SU-DHL-6 (cell line): ENCODE results near the gene BNC1.

Experiments
- H2AFZ ChIP-seq: fragments of 200-600 bp; sonication (generic); 2 replicates; pipeline ENCODE4 v1.6.1; 2014; ENCODE audit warnings: low read depth, mild to moderate bottlenecking, moderate library complexity, mixed read lengths, antibody characterized with exemption, low read length; ENCODE audit not compliant: severe bottlenecking
- H3F3A ChIP-seq: fragments of 200-600 bp; shearing (Covaris generic); 2 replicates; pipeline ENCODE4 v1.6.0; 2016; ENCODE audit warnings: antibody characterized with exemption, mild to moderate bottlenecking; ENCODE audit not compliant: insufficient read depth
- H3K27ac ChIP-seq: fragments of 200-600 bp; sonication (generic); 2 replicates; pipeline ENCODE4 v1.5.1; 2016; ENCODE audit warnings: low read depth, mild to moderate bottlenecking, low read length, moderate library complexity, mixed read lengths
- H3K27me3 ChIP-seq: fragments of 200-600 bp; sonication (generic), shearing (Covaris generic); 2 replicates; pipeline ENCODE4 v1.6.0; 2014; ENCODE audit warnings: mild to moderate bottlenecking, low read length
- H3K36me3 ChIP-seq: fragments of 200-600 bp; sonication (generic); 2 replicates; pipeline ENCODE4 v1.6.1; 2014; ENCODE audit warnings: mild to moderate bottlenecking, low read length, mixed read lengths
- H3K4me2 ChIP-seq: fragments of 300-600, 200-600 bp; shearing (Covaris generic), sonication (generic); 2 replicates; pipeline ENCODE4 v1.6.0; 2014; ENCODE audit warnings: low read length, low read depth, mild to moderate bottlenecking; ENCODE audit not compliant: poor library complexity, severe bottlenecking
- H3K4me3 ChIP-seq: fragments of 200-600 bp; sonication (generic); 2 replicates; pipeline ENCODE4 v1.5.1; 2014; ENCODE audit warnings: antibody characterized with exemption, low read length, mild to moderate bottlenecking, mixed read lengths; ENCODE audit not compliant: insufficient read depth, poor library complexity, severe bottlenecking
- H3K79me2 ChIP-seq: fragments of 200-600 bp; sonication (generic); 2 replicates; pipeline ENCODE4 v1.6.1; 2014; ENCODE audit warnings: mild to moderate bottlenecking, low read length, moderate library complexity; ENCODE audit not compliant: insufficient read depth
- H3K9ac ChIP-seq: fragments of 200-600 bp; sonication (generic); 2 replicates; pipeline ENCODE4 v1.7.0; 2014; ENCODE audit warnings: mild to moderate bottlenecking, low read length
- H3K9me2 ChIP-seq: fragments of 200-600 bp; sonication (generic); replicated peaks from 2 replicates; pipeline ENCODE4 v1.6.1; 2014; ENCODE audit warnings: low read length; ENCODE audit not compliant: insufficient read depth
- H3K9me3 ChIP-seq: fragments of 200-600 bp; sonication (generic); 2 replicates; pipeline ENCODE4 v1.6.1; 2014; ENCODE audit warnings: low read length, mixed read lengths; ENCODE audit not compliant: insufficient read depth
- H4K20me1 ChIP-seq: fragments of 200-600 bp; sonication (generic); 2 replicates; pipeline ENCODE4 v1.6.1; 2014; ENCODE audit warnings: low read depth, mild to moderate bottlenecking, antibody characterized with exemption, low read length, moderate library complexity, mixed read lengths
- EZH2phosphoT487 ChIP-seq: fragments of 200-600 bp; sonication (generic), shearing (Covaris generic); conservative IDR thresholded peaks from 2 replicates; pipeline ENCODE4 v1.6.1; 2018; ENCODE audit warnings: mild to moderate bottlenecking, antibody characterized with exemption, low read length, moderate library complexity, mixed read lengths
- TF ChIP-seq, protein P1 (sequence below): fragments of 200-600 bp; sonication (generic); IDR thresholded peaks from one replicate; pipeline ENCODE4 v1.5.1; 2017; ENCODE audit warnings: antibody characterized with exemption, mild to moderate bottlenecking, low read length, moderate library complexity; ENCODE audit not compliant: insufficient read depth, poor library complexity, severe bottlenecking

Gene BNC1

GRCh38 chr15:83284559-83285283, at the start of gene BNC1:
TSS of gene BNC1 (minus strand) at chr15:83284664. CDS start at chr15:83284628, 36 bp downstream.
- Histone ChIP-seq H3K4me2 (no peak within 1 kb of the TSS), H4K20me1 (no peaks in the 10 kb centered on the region), H2AFZ (no peak within 1 kb of the TSS), H3F3A (no peaks in the 10 kb centered on the region), H3K9me3 (no peaks in the 10 kb centered on the region), H3K36me3 (no peaks in the 10 kb centered on the region), H3K9ac (no peak within 1 kb of the TSS), H3K79me2 (no peaks in the 10 kb centered on the region), H3K27ac (no peak within 1 kb of the TSS), H3K9me2 (no peaks in the 10 kb centered on the region), H3K27me3 (no peaks in the 10 kb centered on the region), H3K4me3 (no peak within 1 kb of the TSS)
- no peak for TF ChIP-seq EZH2phosphoT487
- TF ChIP-seq, protein P1, sequence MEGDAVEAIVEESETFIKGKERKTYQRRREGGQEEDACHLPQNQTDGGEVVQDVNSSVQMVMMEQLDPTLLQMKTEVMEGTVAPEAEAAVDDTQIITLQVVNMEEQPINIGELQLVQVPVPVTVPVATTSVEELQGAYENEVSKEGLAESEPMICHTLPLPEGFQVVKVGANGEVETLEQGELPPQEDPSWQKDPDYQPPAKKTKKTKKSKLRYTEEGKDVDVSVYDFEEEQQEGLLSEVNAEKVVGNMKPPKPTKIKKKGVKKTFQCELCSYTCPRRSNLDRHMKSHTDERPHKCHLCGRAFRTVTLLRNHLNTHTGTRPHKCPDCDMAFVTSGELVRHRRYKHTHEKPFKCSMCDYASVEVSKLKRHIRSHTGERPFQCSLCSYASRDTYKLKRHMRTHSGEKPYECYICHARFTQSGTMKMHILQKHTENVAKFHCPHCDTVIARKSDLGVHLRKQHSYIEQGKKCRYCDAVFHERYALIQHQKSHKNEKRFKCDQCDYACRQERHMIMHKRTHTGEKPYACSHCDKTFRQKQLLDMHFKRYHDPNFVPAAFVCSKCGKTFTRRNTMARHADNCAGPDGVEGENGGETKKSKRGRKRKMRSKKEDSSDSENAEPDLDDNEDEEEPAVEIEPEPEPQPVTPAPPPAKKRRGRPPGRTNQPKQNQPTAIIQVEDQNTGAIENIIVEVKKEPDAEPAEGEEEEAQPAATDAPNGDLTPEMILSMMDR = no peak

DNA sequence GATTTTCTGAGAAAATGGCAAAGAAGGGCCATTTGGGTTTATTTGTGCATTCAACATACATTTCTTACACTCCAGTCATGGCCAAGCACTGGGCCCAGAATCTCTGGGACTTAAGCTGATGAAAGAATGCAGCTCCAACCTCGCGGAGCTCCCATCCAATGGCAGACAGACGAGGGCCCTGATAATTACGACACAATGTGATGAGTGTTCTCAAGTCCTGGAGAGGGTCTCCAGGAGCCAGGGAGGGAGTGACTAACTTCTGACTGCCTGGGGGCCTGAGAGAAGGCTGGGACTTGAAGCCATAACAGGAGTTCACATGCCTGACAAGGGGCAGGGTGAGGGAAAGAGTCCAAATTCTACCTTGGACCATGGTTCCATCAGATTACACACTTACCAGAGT, 42.6 kb upstream of the BNC1 start:
- no peak overlapping the region for H3K4me3 ChIP-seq
- no peaks in the 10 kb centered on the region for H3K36me3 ChIP-seq
- TF ChIP-seq, protein P1 = no peak
- no peak for TF ChIP-seq EZH2phosphoT487
- no peaks in the 10 kb centered on the region for H4K20me1 ChIP-seq
- no peak overlapping the region for H3K9ac ChIP-seq
- H3F3A ChIP-seq = no peaks in the 10 kb centered on the region
- H3K27ac ChIP-seq = no peak overlapping the region
- no peaks in the 10 kb centered on the region for H3K79me2 ChIP-seq
- H3K4me2 ChIP-seq = no peak overlapping the region
- no peaks in the 10 kb centered on the region for H3K9me3 ChIP-seq
- no peaks in the 10 kb centered on the region for H3K9me2 ChIP-seq
- H3K27me3 ChIP-seq = no peaks in the 10 kb centered on the region
- H2AFZ ChIP-seq = no peak overlapping the region

- no peak overlapping the region for H2AFZ ChIP-seq
- H3K4me2 ChIP-seq = no peak overlapping the region
- H3K36me3 ChIP-seq = no peaks in the 10 kb centered on the region
- no peak overlapping the region for H3K4me3 ChIP-seq
- no peaks in the 10 kb centered on the region for H3K9me3 ChIP-seq
- H3K9ac ChIP-seq = no peak overlapping the region
- no peaks in the 10 kb centered on the region for H3K79me2 ChIP-seq
- TF ChIP-seq, protein P1 = no peak
- TF ChIP-seq EZH2phosphoT487 = no peak
- H3K27ac ChIP-seq = no peak overlapping the region
- no peaks in the 10 kb centered on the region for H3F3A ChIP-seq
- no peaks in the 10 kb centered on the region for H4K20me1 ChIP-seq
- H3K27me3 ChIP-seq = no peaks in the 10 kb centered on the region
- no peaks in the 10 kb centered on the region for H3K9me2 ChIP-seq
Observed at GRCh38 chr15:83324799-83325198, 40.3 kb upstream of the BNC1 start.
